CD14-positive monocyte (primary cell): ENCODE measurements around the gene UGDH. TPM values are rescaled to one million over a fixed set of nuclear protein-coding genes. Genes with fewer than 3 reads are reported as not detected.

Experiments
- DNase-seq, 3 donors: peaks; one replicate each; pipeline ENCODE4 v3.0.0-alpha.2; 2011 to 2022
- H2AFZ ChIP-seq: 2 replicates; pipeline ENCODE4 v1.6.0; 2012; ENCODE audit warnings: mild to moderate bottlenecking, low read depth, low read length, inconsistent platforms; ENCODE audit not compliant: insufficient read depth, poor library complexity, severe bottlenecking
- H3K27ac ChIP-seq, 2 donors: 1 replicate in 1 of 2; 2 replicates in 1 of 2; pipeline ENCODE4 v1.5.1; 2012 to 2013; ENCODE audit warnings: low read length in 2 of 2, control low read depth in 1 of 2, inconsistent platforms in 1 of 2, low read depth in 1 of 2, mild to moderate bottlenecking in 1 of 2
- H3K27me3 ChIP-seq, 2 donors: one replicate each; pipeline versions ENCODE4 v1.6.0 to v1.6.1; 2011 to 2013; ENCODE audit warnings: low read length in 2 of 2; ENCODE audit not compliant: control insufficient read depth in 2 of 2, insufficient read depth in 2 of 2
- H3K36me3 ChIP-seq, 2 donors: replicated peaks in 1 of 2; 1 replicate in 1 of 2; 2 replicates in 1 of 2; pipeline versions ENCODE4 v1.5.1 to v1.6.1; 2012 to 2013; ENCODE audit warnings: low read length in 2 of 2, control low read depth in 1 of 2, inconsistent platforms in 1 of 2, mild to moderate bottlenecking in 1 of 2; ENCODE audit not compliant: insufficient read depth in 2 of 2, control insufficient read depth in 1 of 2
- H3K4me1 ChIP-seq, 2 donors: 1 replicate in 1 of 2; 2 replicates in 1 of 2; pipeline versions ENCODE4 v1.5.1 to v1.6.1; 2012 to 2013; ENCODE audit warnings: low read length in 2 of 2, control low read depth in 1 of 2, inconsistent platforms in 1 of 2, mild to moderate bottlenecking in 1 of 2, moderate library complexity in 1 of 2; ENCODE audit not compliant: insufficient read depth in 2 of 2, control insufficient read depth in 1 of 2
- H3K4me2 ChIP-seq: replicated peaks from 2 replicates; pipeline ENCODE3; 2012; ENCODE audit warnings: low read length, moderate library complexity, mild to moderate bottlenecking; ENCODE audit not compliant: poor library complexity, severe bottlenecking; ENCODE audit errors: extremely low read depth
- H3K4me3 ChIP-seq, 3 experiments: fragments of 200-600 bp in 1 of 3; sonication (generic) in 1 of 3; replicated peaks in 1 of 3; 1 replicate in 2 of 3; 2 replicates in 1 of 3; pipeline ENCODE4 v1.5.1; 2011 to 2013; ENCODE audit warnings: low read length in 3 of 3, mild to moderate bottlenecking in 3 of 3, control low read depth in 2 of 3, low read depth in 2 of 3, inconsistent platforms in 1 of 3, moderate library complexity in 1 of 3
- H3K79me2 ChIP-seq: 2 replicates; pipeline ENCODE4 v1.6.0; 2012; ENCODE audit warnings: mild to moderate bottlenecking, control low read depth, inconsistent platforms, low read length, moderate library complexity; ENCODE audit not compliant: insufficient read depth
- H3K9ac ChIP-seq: 2 replicates; pipeline ENCODE4 v1.6.0; 2017; ENCODE audit warnings: low read length, mild to moderate bottlenecking; ENCODE audit not compliant: insufficient read depth, poor library complexity, severe bottlenecking
- H3K9me3 ChIP-seq, 2 donors: replicated peaks in 1 of 2; 1 replicate in 1 of 2; 2 replicates in 1 of 2; pipeline versions ENCODE4 v1.5.1 to v1.6.1; 2012 to 2013; ENCODE audit warnings: low read length in 2 of 2, control low read depth in 1 of 2; ENCODE audit not compliant: control insufficient read depth in 1 of 2, insufficient read depth in 1 of 2
- H4K20me1 ChIP-seq: 2 replicates; pipeline ENCODE4 v1.6.0; 2012; ENCODE audit warnings: mild to moderate bottlenecking, low read length, control low read depth, moderate library complexity; ENCODE audit not compliant: insufficient read depth
- H3K27ac Mint-ChIP-seq, 7 donors: one replicate each; pipeline ENCODE4 v1.8.0; 2020; ENCODE audit warnings: mild to moderate bottlenecking in 7 of 7, mixed read lengths in 7 of 7, moderate library complexity in 6 of 7, inconsistent platforms in 2 of 7
- H3K27me3 Mint-ChIP-seq, 3 donors: one replicate each; pipeline ENCODE4 v1.8.0; 2021 to 2022; ENCODE audit warnings: low read depth in 3 of 3, mild to moderate bottlenecking in 3 of 3, mixed read lengths in 3 of 3, moderate library complexity in 3 of 3, inconsistent platforms in 1 of 3
- H3K36me3 Mint-ChIP-seq, 2 donors: one replicate each; pipeline ENCODE4 v1.8.0; 2020; ENCODE audit warnings: mixed read lengths in 2 of 2, inconsistent platforms in 1 of 2, mild to moderate bottlenecking in 1 of 2
- H3K4me1 Mint-ChIP-seq: one replicate; pipeline ENCODE4 v1.8.0; 2020; ENCODE audit warnings: mild to moderate bottlenecking, mixed read lengths
- H3K4me3 Mint-ChIP-seq, 2 donors: one replicate each; pipeline ENCODE4 v1.8.0; 2020; ENCODE audit warnings: mild to moderate bottlenecking in 2 of 2, mixed read lengths in 2 of 2, moderate library complexity in 1 of 2
- H3K9me3 Mint-ChIP-seq, 7 donors: one replicate each; pipeline ENCODE4 v1.8.0; 2020 to 2022; ENCODE audit warnings: mixed read lengths in 7 of 7, mild to moderate bottlenecking in 6 of 7, moderate library complexity in 6 of 7, inconsistent platforms in 2 of 7
- CTCF ChIP-seq: fragments of 200-600 bp; IDR thresholded peaks from one replicate; pipeline ENCODE4 v1.8.0; 2022; ENCODE audit warnings: antibody characterized with exemption, mild to moderate bottlenecking
- WGBS: methylation state at CpG from one replicate; pipeline ENCODE4 v1.1.5; 2013; ENCODE audit warnings: missing lambda C conversion rate; ENCODE audit not compliant: insufficient coverage; 5-methylcytosine and 5-hydroxymethylcytosine counted together
- intact Hi-C, 2 donors: fragments of 100-400 bp; cut with micrococcal nuclease; formaldehyde crosslinking; loops; one replicate each; pipeline versions ENCODE4 v1.15.0 to v1.15.1; 2023
- polyA plus RNA-seq, 3 donors: library from polyadenylated mRNA; depleted of rRNA in 1 of 3; unstranded in 2 of 3; stranded (reverse) in 1 of 3; fragments of 300-500 nt in 2 of 3; fragments of >200 nt in 1 of 3; fragmentation: Illumina TruSeq in 2 of 3; gene quantifications; 1 replicate in 2 of 3; 2 replicates in 1 of 3; pipeline ENCODE4 v1.2.3, GENCODE V29; 2012 to 2021

The UGDH gene
- polyA plus RNA-seq, 3 donors = 4.6 to 19.7 (median 16.7) TPM

GRCh38 chr4:39497909-39498726 lies 29.1 kb downstream of the UGDH start:
- Mint-ChIP-seq H3K4me3 (no peak overlapping the region), H3K9me3 (no peaks in the 10 kb centered on the region), H3K27me3 (no peaks in the 10 kb centered on the region), H3K4me1 (no peaks in the 10 kb centered on the region), H3K27ac (no peak overlapping the region), H3K36me3 (peaks cover 33 to 50% of the 10 kb centered on the region in 2 donors)
- intact Hi-C loops = no loop called here
- TF ChIP-seq CTCF = no peak
- H3K79me2 ChIP-seq = no peaks in the 10 kb centered on the region
- no peak overlapping the region for H3K4me2 ChIP-seq
- no peaks in the 10 kb centered on the region for H3K27me3 ChIP-seq
- H3K9ac ChIP-seq = no peak overlapping the region
- H3K36me3 ChIP-seq = peaks cover 26 to 38% of the 10 kb centered on the region in 2 donors
- H3K4me1 ChIP-seq = no peaks in the 10 kb centered on the region
- H2AFZ ChIP-seq = no peak overlapping the region
- H4K20me1 ChIP-seq = no peaks in the 10 kb centered on the region
- no peak for DNase-seq
- no CpG with 5 or more reads among the region's 1 CpG for WGBS
- no peaks in the 10 kb centered on the region for H3K9me3 ChIP-seq
- H3K27ac ChIP-seq = no peak overlapping the region
- no peak overlapping the region for H3K4me3 ChIP-seq

GRCh38 chr4:39495446-39496213 lies 31.6 kb downstream of the UGDH start:
- H3K4me3 Mint-ChIP-seq = no peak overlapping the region
- no peaks in the 10 kb centered on the region for H4K20me1 ChIP-seq
- no peak overlapping the region for H3K27ac ChIP-seq
- H3K4me2 ChIP-seq = no peak overlapping the region
- no peak overlapping the region for H3K4me3 ChIP-seq
- H2AFZ ChIP-seq = no peak overlapping the region
- no CpG with 5 or more reads among the region's 4 CpGs for WGBS
- no peaks in the 10 kb centered on the region for H3K9me3 Mint-ChIP-seq
- no peaks in the 10 kb centered on the region for H3K27me3 Mint-ChIP-seq
- no peak for DNase-seq
- H3K79me2 ChIP-seq = no peaks in the 10 kb centered on the region
- intact Hi-C loops = no loop called here
- peaks cover 15 to 25% of the 10 kb centered on the region in 2 donors for H3K36me3 Mint-ChIP-seq
- H3K36me3 ChIP-seq = peaks cover 10 to 19% of the 10 kb centered on the region in 2 donors
- no peaks in the 10 kb centered on the region for H3K4me1 ChIP-seq
- H3K27me3 ChIP-seq = no peaks in the 10 kb centered on the region
- no peaks in the 10 kb centered on the region for H3K9me3 ChIP-seq
- no peak overlapping the region for H3K9ac ChIP-seq
- H3K4me1 Mint-ChIP-seq = no peaks in the 10 kb centered on the region
- no peak overlapping the region for H3K27ac Mint-ChIP-seq
- TF ChIP-seq CTCF = no peak
